Stimulated activated CD8-positive, alpha-beta memory T cell treated with anti-CD3 and anti-CD28 coated beads, Interleukin-12 subunit alpha, Interleukin-12 subunit beta, amount 100 ng/mL, for 24 hours (primary cell): ENCODE results near the gene U2AF1.
"Not testable (repeated sequence)": the region's sequence is repeated elsewhere in the genome, so short reads cannot be mapped to it uniquely, and the experiment has no call there.

ENCODE experiments used
- DNase-seq: peaks from one replicate; pipeline ENCODE4 v3.0.0-alpha.2; 2020; ENCODE audit errors: extremely low read depth

Gene U2AF1

DNA sequence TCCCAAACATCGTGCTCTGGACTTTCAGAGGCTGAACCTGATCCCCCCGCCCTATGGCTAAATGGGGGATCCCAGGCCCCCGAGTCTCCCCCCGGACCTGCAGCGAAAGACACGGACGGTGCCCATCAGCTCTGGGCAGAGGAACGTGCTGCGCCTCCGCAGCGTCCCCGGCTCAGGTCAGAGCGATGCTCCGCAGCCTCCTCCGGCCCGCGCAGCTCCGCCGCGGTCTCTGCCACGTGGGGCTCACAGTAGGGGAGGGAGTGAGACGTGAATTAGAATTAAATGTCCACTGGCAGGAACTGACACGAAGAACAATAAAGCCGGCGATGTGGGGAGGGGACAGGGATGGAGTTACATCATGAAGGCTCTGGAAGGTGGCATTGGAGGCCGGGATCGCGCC, 30.7 kb downstream of the U2AF1 start:
- not testable (repeated sequence) for DNase-seq

DNA sequence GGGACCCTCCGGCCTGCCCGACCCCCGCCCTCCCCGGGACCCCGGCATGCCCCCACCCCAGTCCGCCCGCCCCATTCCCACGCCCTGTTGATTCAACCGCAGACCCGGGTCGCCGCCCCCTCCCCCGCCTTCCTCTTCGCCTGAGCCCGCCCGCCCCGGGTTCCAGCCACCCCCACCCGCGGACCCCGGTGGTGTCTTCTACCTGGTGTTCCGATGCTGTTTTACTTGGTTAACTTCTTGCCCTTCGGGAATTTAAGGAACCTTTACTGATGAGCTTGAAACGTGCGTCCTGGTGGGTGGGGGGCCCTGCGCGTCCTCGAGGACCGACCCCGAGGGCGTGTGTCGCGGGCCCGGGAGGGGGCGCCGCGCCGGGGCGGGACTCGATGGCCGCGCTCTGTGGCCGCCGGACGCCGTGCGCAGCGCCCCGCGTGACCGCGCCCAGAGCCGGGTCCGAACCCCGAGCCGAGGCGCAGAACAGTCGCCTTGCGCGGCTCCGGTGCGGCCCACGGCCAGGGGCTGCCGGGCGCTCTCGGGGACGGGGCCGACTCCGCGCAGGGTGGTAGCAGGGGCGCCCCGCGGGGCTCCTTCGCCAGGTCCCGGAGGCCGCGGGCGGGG, 31.2 kb downstream of the U2AF1 start:
- not testable (repeated sequence) for DNase-seq

DNA sequence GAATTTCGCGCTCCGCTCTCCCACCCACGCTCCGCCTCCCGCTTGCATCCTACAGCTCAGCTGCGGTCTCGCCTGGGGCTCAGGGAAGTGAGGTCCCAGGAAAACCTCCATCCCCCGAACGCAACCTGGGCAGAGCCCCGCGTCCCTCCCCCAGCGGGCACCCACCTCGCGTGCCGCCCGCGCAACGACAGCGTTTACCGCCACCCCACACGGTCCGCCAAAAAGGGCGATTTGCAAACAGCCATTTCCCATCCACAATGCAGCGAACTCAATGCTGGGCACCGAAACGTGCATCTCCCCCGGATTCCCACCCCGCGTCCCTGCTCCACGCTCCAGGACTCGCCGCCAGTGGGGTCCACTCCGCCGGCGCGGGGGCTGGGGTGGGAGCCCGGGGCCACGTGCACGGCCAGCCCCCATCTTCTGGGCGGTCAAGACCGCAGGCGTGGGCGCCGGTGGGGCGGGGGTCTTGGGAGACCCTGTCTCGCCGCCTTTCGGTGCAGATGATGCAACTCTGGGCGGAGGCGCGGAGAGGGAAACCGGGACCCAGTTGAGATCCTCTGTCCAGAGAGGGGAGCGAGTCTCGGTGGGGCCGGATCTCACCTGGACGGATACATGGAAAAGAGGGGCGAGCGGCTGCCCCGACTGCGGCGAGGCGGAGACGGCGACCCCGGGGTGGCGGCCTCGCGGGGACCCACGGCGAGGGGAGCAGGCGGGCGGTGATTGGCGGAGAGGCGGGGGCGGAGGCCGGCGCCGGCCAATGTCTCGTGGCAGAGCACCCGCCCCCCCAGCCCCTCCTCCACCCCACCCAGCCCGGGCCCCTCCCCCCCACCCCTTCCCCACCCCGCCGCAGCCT, 32.0 kb downstream of the U2AF1 start, which contains the start of gene CBS:
Gene CBS (minus strand): TSS at position 666 of the 853 bp plus-strand sequence. CDS start 3,642 bp downstream, outside the sequence.
- not testable (repeated sequence) for DNase-seq

GRCh38 chr21:43074401-43075169, 32.8 kb downstream of the U2AF1 start:
- DNase-seq: not testable (repeated sequence)

DNA sequence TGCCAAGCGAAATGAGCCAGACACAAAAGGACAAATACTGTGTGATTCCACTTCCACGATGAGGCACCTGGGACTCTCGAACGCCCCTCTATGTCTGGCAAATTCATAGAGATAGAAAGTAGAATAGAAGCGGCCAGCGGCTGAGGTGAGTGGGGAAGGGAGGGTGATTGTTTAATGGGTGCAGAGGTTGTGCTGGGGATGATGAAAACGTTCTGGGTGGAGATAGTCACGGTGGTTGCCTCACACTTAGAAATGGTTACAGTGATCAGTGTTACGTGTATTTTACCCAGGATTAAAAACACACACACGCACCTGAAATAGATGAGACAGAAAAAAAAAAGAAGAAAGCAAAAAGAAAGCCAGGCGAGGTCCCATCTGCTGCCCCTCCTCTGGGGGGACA, 34.6 kb downstream of the U2AF1 start:
- DNase-seq: not testable (repeated sequence)

DNA sequence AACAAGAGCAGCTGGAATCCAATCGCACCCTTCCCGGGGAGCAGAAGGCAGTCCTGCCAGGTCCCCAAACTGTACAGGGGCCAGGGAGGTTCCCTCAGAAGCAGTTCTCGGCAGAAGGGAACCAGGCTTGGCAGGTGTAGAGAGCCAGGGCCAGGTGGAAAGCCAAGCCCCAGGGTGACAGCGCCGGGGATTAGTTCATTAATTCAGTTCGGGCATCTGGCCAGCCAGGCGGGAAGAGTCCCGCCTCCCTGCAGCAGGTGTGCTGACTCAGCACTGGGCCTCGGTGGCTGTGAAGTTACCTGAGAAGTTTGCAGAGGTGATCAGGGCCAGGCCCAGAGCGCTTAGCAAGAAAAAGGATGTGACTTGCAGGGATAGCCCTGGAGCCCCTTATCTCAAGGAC, 37.7 kb downstream of the U2AF1 start:
- DNase-seq: not testable (repeated sequence)

DNA sequence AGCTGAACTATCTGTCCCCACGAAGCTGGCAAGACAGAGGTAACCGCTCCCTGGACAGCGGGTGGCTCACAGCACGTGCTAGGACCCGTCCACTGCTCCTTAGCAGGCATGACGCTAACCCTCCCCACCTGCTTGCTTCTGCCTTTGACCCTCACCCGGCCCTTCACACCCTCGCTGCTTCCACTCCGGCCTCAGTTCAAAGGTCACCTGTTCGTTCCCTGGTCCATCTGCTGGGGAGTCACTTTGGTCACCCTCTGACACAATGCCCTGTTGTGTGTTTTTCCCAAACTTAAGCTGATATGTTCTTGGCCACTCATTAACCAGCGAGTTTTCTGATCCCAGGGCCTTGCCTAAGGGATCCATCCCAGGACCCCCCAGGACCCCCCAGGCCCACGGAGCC, 39.3 kb downstream of the U2AF1 start:
- DNase-seq: not testable (repeated sequence)

GRCh38 chr21:43066690-43067089, 40.7 kb downstream of the U2AF1 start:
- DNase-seq: not testable (repeated sequence)

- not testable (repeated sequence) for DNase-seq
Observed at GRCh38 chr21:43065991-43066390, 41.4 kb downstream of the U2AF1 start.

GRCh38 chr21:43064265-43064917, 43.0 kb downstream of the U2AF1 start:
- DNase-seq: not testable (repeated sequence)

- DNase-seq: not testable (repeated sequence)
Observed at GRCh38 chr21:43062955-43063664, 44.3 kb downstream of the U2AF1 start.

GRCh38 chr21:43053112-43053511, 54.3 kb downstream of the U2AF1 start:
- DNase-seq: not testable (repeated sequence)

GRCh38 chr21:43045876-43046821, 61.2 kb downstream of the U2AF1 start:
- DNase-seq: not testable (repeated sequence)

DNA sequence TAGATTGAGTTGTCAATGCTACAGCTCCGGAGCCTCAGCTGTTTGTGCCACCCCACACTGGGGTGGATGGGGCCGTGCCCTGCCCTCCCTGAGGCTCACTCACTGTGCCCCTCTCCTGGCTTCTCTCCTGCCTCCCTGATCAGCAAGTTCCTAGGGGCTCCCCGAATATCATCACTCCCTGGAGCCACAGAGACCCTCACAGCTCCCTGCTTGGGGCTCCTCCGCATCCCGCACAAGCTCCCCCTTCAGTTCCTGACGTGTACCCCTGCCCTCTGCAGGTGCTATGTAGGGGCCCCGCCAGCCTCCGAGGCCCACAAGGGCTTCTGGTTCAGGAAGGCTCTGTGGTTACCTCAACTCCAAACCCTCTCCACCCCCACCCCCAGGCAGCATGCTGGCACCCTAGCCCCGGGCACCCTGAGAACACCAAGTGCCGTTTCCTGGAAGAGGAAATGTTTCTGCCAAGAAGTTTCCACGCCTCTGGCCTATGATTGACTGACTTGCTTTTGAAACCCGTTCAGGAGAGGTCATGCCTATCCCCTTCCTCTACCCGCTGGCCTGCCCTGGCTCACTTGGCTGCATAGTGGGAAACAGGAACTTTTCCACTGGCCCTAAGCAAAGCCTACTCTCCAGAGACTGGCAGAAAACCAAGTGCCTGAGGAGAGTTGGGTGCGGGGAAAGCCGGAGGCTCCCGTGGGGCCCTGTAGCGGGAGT, 62.0 kb downstream of the U2AF1 start:
- DNase-seq: not testable (repeated sequence)

DNA sequence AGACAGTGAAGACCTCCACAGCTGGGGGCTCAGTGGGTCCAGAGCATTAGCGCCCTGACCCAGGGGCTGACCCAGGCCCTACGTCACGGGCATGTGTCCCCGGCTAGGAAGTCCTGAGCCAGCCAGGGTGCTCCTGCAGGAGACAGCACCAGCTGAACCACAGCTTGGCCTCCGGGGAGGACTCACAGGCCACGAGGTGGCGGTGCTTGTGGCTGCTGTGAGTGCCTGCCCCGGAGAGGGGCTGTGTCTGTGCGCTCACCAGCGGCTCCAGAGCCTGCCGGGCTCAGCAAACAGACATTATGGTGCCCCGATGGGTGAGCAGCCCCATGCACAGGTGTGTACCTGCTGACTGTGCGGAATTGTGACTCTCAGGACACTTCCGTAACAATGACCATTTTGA, 62.8 kb downstream of the U2AF1 start:
- DNase-seq: not testable (repeated sequence)

DNA sequence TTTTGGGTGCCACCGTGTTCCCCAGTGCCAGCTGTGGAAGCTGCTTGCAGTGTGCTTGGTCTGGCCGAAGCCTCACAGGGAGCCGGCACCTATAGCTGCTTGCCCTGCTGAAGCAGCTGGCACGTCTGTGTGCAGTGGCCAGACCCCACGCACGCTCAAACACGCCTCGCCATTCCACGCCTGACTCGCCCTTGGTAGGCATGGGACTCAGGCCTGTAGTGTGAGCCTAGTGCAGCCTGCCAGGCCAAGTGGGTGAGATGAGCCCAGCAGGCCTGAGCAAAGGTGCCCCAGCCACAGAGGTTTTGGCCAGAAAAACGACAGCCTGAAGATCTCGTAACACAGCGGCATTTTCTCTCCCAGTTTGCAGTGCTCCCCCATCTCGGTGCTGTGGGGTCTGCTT, 64.1 kb downstream of the U2AF1 start:
- DNase-seq: not testable (repeated sequence)
